Regular cardiac myocyte (primary cell): ENCODE measurements around the gene POLR2M. TPM values are rescaled to one million over a fixed set of nuclear protein-coding genes. Genes with fewer than 3 reads are reported as not detected.

ENCODE experiments used
- total RNA-seq: library from RNA; depleted of rRNA; stranded (reverse); fragments of >200 nt; gene quantifications from 2 replicates; pipeline ENCODE4 v1.2.3, GENCODE V29; 2014

POLR2M gene
- 139 and 319 TPM in 2 replicates for total RNA-seq

DNA sequence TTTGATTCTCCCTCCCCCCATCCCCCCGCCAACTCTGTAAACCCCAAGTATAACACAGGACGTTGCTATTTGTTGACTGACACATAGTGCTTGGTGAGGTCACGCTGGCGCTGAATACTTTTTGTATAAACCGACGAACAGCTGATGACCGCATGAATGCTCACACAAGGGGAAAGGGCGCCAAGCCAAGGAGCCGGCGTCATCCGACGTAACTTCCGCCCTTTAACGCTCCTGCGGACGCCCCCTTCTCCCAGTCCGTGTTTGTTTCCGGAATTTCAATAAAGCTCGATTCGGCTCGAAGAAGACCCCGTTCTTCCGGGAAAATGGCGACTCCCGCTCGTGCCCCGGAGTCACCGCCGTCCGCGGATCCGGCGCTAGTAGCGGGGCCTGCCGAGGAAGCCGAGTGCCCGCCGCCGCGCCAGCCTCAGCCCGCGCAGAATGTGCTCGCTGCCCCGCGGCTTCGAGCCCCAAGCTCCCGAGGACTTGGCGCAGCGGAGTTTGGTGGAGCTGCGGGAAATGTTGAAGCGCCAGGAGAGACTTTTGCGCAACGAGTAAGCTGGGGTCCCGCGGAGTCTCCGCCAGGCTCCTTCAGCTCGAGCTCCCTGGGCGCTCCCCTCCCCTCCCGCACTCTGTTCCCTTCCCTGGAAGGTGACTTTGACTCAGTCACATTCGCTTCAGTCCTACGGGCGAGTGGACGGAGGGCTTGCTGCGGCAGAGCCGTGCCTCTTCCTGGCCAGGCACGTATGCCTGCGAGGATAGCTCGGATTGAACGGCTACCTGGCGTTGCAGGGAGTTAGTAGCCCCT lies at the start of gene POLR2M:
TSS of gene POLR2M (plus strand) at position 310 of the 805 bp plus-strand sequence. CDS start at position 439, 129 bp downstream.

Other genes with a start within 250 kb of the POLR2M start
- not detected in 2 replicates for gene MYZAP, start 114.8 kb upstream of the POLR2M start, total RNA-seq